GM12878 (cell line): ENCODE results near the gene ANKRD30B.

Source experiments
- POLR2A ChIP-seq: IDR thresholded peaks from 2 replicates; pipeline ENCODE4 v1.6.1; 2011; ENCODE audit warnings: low read depth, mild to moderate bottlenecking, low read length
- SUZ12 ChIP-seq: fragments of 200-600 bp; sonication (generic); IDR thresholded peaks from one replicate; pipeline ENCODE4 v1.6.1; 2018; ENCODE audit warnings: antibody characterized with exemption, mild to moderate bottlenecking; ENCODE audit not compliant: unreplicated experiment
- TAF1 ChIP-seq: IDR thresholded peaks from 2 replicates; pipeline ENCODE4 v1.6.1; 2011; ENCODE audit warnings: mild to moderate bottlenecking, low read depth, low read length, borderline replicate concordance
- TF ChIP-seq, protein P1 (sequence below), 3 experiments: IDR thresholded peaks in 2 of 3; conservative IDR thresholded peaks in 1 of 3; 2 replicates each; pipeline ENCODE4 v1.5.1; 2011; ENCODE audit warnings: low read depth in 3 of 3, low read length in 3 of 3, mild to moderate bottlenecking in 3 of 3, control low read depth in 2 of 3, moderate library complexity in 2 of 3, inconsistent platforms in 1 of 3, mixed read lengths in 1 of 3; ENCODE audit not compliant: control insufficient read depth in 2 of 3, insufficient read depth in 1 of 3; ENCODE audit errors: extremely low read depth in 1 of 3

DNA sequence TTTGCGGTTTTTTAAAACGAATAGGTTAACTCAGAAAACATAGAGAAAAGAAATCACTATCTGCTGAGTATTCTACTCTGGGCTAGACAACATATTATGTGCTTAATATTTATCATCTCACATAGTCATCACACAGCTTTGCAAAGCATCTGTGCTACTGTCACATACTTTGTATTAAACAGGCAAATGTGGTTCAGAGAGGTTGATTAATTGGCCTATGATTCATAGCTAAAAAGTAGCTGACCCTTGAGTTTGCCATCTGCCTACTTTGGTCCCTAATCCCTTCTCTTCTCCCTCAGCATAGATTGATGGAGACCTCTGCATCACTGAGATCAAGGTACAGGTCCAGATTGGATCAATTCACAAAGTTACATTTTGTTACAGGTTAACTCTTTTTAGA lies 21.4 kb downstream of the ANKRD30B start:
- TF ChIP-seq SUZ12, result no peak
- TF ChIP-seq POLR2A, result no peak
- TF ChIP-seq, protein P1, sequence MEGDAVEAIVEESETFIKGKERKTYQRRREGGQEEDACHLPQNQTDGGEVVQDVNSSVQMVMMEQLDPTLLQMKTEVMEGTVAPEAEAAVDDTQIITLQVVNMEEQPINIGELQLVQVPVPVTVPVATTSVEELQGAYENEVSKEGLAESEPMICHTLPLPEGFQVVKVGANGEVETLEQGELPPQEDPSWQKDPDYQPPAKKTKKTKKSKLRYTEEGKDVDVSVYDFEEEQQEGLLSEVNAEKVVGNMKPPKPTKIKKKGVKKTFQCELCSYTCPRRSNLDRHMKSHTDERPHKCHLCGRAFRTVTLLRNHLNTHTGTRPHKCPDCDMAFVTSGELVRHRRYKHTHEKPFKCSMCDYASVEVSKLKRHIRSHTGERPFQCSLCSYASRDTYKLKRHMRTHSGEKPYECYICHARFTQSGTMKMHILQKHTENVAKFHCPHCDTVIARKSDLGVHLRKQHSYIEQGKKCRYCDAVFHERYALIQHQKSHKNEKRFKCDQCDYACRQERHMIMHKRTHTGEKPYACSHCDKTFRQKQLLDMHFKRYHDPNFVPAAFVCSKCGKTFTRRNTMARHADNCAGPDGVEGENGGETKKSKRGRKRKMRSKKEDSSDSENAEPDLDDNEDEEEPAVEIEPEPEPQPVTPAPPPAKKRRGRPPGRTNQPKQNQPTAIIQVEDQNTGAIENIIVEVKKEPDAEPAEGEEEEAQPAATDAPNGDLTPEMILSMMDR (IDR thresholded peaks at IDR 0.05 in 2 of 3, conservative IDR thresholded peaks at IDR 0.05 in 1 of 3; ENCODE audit: control insufficient read depth in 2 of 3, extremely low read depth in 1 of 3, insufficient read depth in 1 of 3, low read depth in 3 of 3, low read length in 3 of 3), result no peak
- TF ChIP-seq TAF1, result no peak
